Mammary epithelial cell (primary cell): ENCODE results near the gene NGLY1.

ENCODE experiments used
- CTCF ChIP-seq, 2 donors: IDR thresholded peaks in 1 of 2; conservative IDR thresholded peaks in 1 of 2; 2 replicates each; pipeline ENCODE4 v1.5.1; 2011 to 2012; ENCODE audit warnings: inconsistent platforms in 2 of 2, low read length in 2 of 2, mild to moderate bottlenecking in 2 of 2, control low read depth in 1 of 2, low read depth in 1 of 2; ENCODE audit not compliant: insufficient read depth in 1 of 2; ENCODE audit errors: extremely low read depth in 1 of 2
- EZH2 ChIP-seq: IDR thresholded peaks from 2 replicates; pipeline ENCODE4 v1.6.1; 2012; ENCODE audit warnings: low read length, inconsistent platforms, borderline replicate concordance

- no peak for TF ChIP-seq EZH2
- TF ChIP-seq CTCF (conservative IDR thresholded peaks at IDR 0.05 in 1 of 2, IDR thresholded peaks at IDR 0.05 in 1 of 2; ENCODE audit: extremely low read depth in 1 of 2, insufficient read depth in 1 of 2, low read depth in 1 of 2, low read length in 2 of 2) = no peak
These were observed 34.1 kb downstream of the NGLY1 start for GRCh38 chr3:25749031-25749581.
